Ishikawa (cell line): ENCODE results near the gene MRPL44.

Experiments used
- CREB1 ChIP-seq: IDR thresholded peaks from 2 replicates; pipeline ENCODE4 v1.6.1; 2012; ENCODE audit warnings: low read depth
- EP300 ChIP-seq: IDR thresholded peaks from 2 replicates; pipeline ENCODE4 v1.6.1; 2012; ENCODE audit warnings: borderline replicate concordance
- FOXM1 ChIP-seq: IDR thresholded peaks from 2 replicates; pipeline ENCODE4 v1.6.1; 2012; ENCODE audit warnings: low read depth, borderline replicate concordance
- TAF1 ChIP-seq: IDR thresholded peaks from 2 replicates; pipeline ENCODE4 v1.6.1; 2012; ENCODE audit warnings: low read depth, mild to moderate bottlenecking
- TCF12 ChIP-seq: IDR thresholded peaks from 2 replicates; pipeline ENCODE4 v1.6.1; 2012; ENCODE audit warnings: low read depth
- TF ChIP-seq, protein P1 (sequence below): IDR thresholded peaks from 2 replicates; pipeline ENCODE4 v1.6.1; 2012
- TF ChIP-seq, protein P2 (sequence below): IDR thresholded peaks from 2 replicates; pipeline ENCODE4 v1.6.1; 2012; ENCODE audit warnings: low read depth, mild to moderate bottlenecking

DNA sequence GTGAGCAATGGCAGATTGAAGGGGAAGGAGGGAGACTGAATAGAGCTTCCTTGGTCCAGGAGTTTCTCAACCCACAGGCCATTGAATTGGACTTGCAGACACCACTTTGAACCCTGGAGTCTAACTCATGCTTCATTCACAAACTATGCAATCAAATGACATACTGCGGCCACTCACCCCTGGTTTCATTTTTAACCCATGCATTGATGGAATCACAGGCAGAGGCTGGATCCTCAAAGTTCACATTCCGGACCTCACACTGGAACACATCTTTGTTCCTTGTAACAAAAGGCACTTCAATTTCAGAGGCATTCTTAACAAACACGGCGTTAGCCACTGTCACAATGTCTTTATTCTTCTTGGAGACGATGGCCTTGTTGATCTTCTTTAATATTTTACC lies 40.7 kb downstream of the MRPL44 start:
- TF ChIP-seq, protein P1, sequence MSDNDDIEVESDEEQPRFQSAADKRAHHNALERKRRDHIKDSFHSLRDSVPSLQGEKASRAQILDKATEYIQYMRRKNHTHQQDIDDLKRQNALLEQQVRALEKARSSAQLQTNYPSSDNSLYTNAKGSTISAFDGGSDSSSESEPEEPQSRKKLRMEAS = no peak
- no peak for TF ChIP-seq EP300
- TF ChIP-seq FOXM1 = no peak
- TF ChIP-seq, protein P2, sequence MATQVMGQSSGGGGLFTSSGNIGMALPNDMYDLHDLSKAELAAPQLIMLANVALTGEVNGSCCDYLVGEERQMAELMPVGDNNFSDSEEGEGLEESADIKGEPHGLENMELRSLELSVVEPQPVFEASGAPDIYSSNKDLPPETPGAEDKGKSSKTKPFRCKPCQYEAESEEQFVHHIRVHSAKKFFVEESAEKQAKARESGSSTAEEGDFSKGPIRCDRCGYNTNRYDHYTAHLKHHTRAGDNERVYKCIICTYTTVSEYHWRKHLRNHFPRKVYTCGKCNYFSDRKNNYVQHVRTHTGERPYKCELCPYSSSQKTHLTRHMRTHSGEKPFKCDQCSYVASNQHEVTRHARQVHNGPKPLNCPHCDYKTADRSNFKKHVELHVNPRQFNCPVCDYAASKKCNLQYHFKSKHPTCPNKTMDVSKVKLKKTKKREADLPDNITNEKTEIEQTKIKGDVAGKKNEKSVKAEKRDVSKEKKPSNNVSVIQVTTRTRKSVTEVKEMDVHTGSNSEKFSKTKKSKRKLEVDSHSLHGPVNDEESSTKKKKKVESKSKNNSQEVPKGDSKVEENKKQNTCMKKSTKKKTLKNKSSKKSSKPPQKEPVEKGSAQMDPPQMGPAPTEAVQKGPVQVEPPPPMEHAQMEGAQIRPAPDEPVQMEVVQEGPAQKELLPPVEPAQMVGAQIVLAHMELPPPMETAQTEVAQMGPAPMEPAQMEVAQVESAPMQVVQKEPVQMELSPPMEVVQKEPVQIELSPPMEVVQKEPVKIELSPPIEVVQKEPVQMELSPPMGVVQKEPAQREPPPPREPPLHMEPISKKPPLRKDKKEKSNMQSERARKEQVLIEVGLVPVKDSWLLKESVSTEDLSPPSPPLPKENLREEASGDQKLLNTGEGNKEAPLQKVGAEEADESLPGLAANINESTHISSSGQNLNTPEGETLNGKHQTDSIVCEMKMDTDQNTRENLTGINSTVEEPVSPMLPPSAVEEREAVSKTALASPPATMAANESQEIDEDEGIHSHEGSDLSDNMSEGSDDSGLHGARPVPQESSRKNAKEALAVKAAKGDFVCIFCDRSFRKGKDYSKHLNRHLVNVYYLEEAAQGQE = no peak
- no peak for TF ChIP-seq TCF12
- no peak for TF ChIP-seq TAF1
- TF ChIP-seq CREB1 = no peak
